ENCODE data around the gene VILL. TPM values are rescaled to one million over a fixed set of nuclear protein-coding genes. Genes with fewer than 3 reads are reported as not detected.
"Not testable (repeated sequence)": the region's sequence is repeated elsewhere in the genome, so short reads cannot be mapped to it uniquely, and the experiment has no call there.

The VILL gene
- total RNA-seq, 4 donors from 2014 or later, result 8.9 to 20.1 (median 18.0) TPM

DNA sequence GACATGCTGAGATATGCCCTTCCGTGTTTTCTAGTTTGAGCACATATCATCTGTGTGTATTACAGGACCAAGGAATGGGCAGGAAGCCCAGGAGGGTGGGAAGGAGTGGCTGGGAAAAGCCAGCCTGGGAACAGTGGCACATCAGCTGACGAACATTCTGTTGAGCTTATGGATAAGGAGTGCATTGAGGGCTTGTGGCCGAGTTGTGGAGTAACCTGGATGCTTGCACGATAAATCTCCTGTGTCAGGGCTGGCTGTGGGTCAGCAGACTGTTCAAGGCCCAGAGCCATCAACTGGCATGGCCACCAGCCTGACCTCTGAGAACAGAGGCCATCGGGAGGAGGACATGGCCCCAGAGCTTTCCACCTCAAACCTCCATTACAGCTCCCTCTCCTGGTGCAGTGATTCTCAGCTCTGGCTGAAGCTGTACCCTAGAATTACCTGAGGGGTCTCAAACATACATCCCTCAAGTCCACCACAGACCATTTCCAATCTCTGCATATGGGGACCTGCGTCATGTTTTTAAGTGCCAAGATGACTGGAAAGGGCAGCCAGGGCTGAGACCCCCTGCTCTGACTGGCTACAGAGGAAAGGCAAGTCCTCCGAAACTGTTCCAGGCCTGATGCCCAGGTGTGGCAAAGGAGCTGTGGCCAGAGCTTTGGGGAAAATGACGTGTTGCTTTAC is 4.8 kb upstream of the VILL start:
- WGBS, 2 donors, result 59 to 64% methylated on average over 8 of the region's 8 CpGs
- intact Hi-C loops (cut with DNase I; ENCODE audit: low total_unique reads), result no loop called here
- TF ChIP-seq CTCF (IDR thresholded peaks at IDR 0.05) (no peak), POLR2A (IDR thresholded peaks at IDR 0.05) (no peak)
- peak in 1 of 2 donors; percentile 82 for DNase-seq (ENCODE audit: low spot score in 2 of 2)
- H3K4me3 ChIP-seq (ENCODE audit: low read depth, poor library complexity, severe bottlenecking), result no peak overlapping the region

DNA sequence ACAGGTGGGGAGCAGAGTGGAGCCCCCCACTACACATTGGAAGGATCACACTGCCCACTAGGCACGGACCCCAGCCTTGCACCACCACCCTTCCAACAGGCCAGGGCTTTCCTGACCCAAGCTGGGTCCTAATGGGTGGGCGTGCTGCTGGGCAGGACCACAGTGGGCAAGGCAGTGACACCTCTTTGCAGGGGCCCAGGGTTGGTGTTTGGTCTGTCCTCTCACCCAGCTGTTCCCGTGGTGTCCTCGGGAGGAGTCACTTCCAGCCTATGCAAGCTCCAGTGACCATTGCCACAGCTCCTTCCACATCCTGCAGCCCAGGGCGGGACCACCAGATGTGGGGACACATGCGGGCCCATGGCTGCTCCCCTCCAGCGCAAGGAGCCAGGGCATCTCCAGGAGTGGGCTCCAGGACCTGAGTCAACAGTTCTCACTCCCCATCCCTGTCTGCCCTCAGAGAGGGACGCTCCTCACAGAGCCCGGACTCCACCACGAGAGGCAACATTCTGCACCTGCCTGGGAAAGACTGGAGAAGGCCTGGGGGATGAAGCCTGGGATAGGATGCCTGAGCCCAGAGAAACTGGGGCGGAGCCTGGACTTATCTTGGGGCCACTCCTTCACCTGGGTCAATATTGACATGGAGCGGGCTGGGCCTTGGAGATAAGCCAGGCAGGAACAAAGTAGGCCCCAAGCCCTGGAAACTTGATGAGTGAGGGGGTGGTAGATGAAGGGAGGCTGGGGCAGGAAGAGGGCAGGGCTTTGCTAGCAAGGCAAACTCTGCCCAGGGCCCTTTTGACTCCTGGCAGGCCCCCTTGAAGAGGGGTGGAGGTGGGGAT is 3.9 kb upstream of the VILL start:
- TF ChIP-seq CTCF (IDR thresholded peaks at IDR 0.05) (no peak), POLR2A (IDR thresholded peaks at IDR 0.05) (no peak)
- 67 to 69% methylated on average over 11 to 12 of the region's 12 CpGs for WGBS, 2 donors
- DNase-seq (ENCODE audit: low spot score in 2 of 2), result peak in 1 of 2 donors; percentile 82
- intact Hi-C loops (cut with DNase I; ENCODE audit: low total_unique reads), result no loop called here
- no peak overlapping the region for H3K4me3 ChIP-seq (ENCODE audit: low read depth, poor library complexity, severe bottlenecking)

GRCh38 chr3:37987315-37987697 is 3.3 kb upstream of the VILL start:
- DNase-seq (ENCODE audit: low spot score in 2 of 2), result peak in 1 of 2 donors; percentile 72
- no peak overlapping the region for H3K4me3 ChIP-seq (ENCODE audit: low read depth, poor library complexity, severe bottlenecking)
- WGBS, 2 donors, result 60 to 83% methylated on average over 1 of the region's 2 CpGs
- intact Hi-C loops (cut with DNase I; ENCODE audit: low total_unique reads), result no loop called here
- no peak for TF ChIP-seq CTCF (IDR thresholded peaks at IDR 0.05)
- TF ChIP-seq POLR2A (IDR thresholded peaks at IDR 0.05), result no peak

DNA sequence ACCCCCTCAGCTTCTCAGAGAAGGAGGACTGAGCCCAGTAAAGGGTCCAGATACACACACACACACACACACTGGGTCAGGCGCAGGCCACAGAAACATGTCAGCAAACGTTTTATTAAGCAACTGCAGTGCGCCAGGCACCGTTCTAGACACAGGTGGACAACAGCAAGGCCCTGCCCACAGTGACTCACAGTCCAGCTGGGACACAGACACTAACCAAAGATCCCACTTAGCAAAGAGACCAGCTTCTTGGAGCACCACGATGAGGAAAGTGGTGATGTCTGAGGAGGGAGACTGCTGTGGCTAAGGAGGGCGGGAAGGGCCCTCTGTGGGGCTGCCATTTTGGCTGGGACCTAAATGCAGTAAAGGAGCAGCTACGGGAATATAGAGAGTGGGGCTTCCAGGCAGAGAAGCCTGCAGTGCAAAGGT is 2.8 kb upstream of the VILL start:
- TF ChIP-seq POLR2A (IDR thresholded peaks at IDR 0.05) (no peak), CTCF (IDR thresholded peaks at IDR 0.05) (no peak)
- peak in 1 of 2 donors; percentile 76 for DNase-seq (ENCODE audit: low spot score in 2 of 2)
- 79 to 89% methylated on average over 3 to 7 of the region's 7 CpGs for WGBS, 2 donors
- H3K4me3 ChIP-seq (ENCODE audit: low read depth, poor library complexity, severe bottlenecking), result no peak overlapping the region
- intact Hi-C loops (cut with DNase I; ENCODE audit: low total_unique reads), result no loop called here

DNA sequence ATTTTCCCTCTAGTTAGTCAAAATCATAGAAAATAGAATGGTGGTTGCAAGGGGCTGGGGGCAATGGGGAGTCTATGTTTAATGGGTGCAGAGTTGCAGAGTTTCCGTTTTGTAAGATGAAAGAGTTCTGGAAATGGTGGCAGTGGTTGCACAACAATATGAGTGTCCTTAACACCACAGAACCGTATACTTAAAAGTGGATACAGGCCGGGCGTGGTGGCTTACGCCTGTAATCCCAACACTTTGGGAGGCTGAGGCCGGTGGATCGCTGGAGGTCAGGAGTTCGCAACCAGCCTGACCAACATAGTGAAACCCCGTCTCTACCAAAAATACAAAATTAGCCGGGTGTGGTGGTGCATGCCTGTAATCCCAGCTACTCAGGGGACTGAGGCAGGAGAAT is 2.2 kb upstream of the VILL start:
- 80 to 89% methylated on average over 10 of the region's 10 CpGs for WGBS, 2 donors
- peak in 1 of 2 donors; percentile 72 for DNase-seq (ENCODE audit: low spot score in 2 of 2)
- H3K4me3 ChIP-seq (ENCODE audit: low read depth, poor library complexity, severe bottlenecking); intact Hi-C loops (cut with DNase I; ENCODE audit: low total_unique reads): not testable (repeated sequence)

- DNase-seq (ENCODE audit: low spot score in 2 of 2), result peak in 1 of 2 donors; percentile 83
- no peak for TF ChIP-seq CTCF (IDR thresholded peaks at IDR 0.05)
- no peak for TF ChIP-seq POLR2A (IDR thresholded peaks at IDR 0.05)
- no peak overlapping the region for H3K4me3 ChIP-seq (ENCODE audit: low read depth, poor library complexity, severe bottlenecking)
- 86 to 87% methylated on average over 15 of the region's 15 CpGs for WGBS, 2 donors
- intact Hi-C loops (cut with DNase I; ENCODE audit: low total_unique reads), result no loop called here
Observed at GRCh38 chr3:37988931-37989525, 1.6 kb upstream of the VILL start.
